IMR-90 (cell line): ENCODE data around the gene TRMT2B. TPM values are rescaled to one million over a fixed set of nuclear protein-coding genes. Genes with fewer than 3 reads are reported as not detected.

Source experiments
- ATAC-seq: fragments of 200-7000 bp; cut with Tn5 transposase; 2 replicates; pipeline ENCODE4 v1.9.1; 2020; ENCODE audit warnings: low read depth, mild to moderate bottlenecking, moderate library complexity
- BruUV-seq: library from RNA; stranded (reverse); fragments of 400-500 nt; replicated peaks from 2 replicates; lab custom pipeline; 2021; lab: Mats Ljungman, UMichigan
- CTCF ChIA-PET: fragments of 300-600 bp; formaldehyde crosslinking; extraction: SDS; loops from one replicate; lab custom pipeline; 2021; ENCODE audit warnings: antibody characterized with exemption; lab: Yijun Ruan, JAX
- POLR2A ChIA-PET: fragments of 300-600 bp; sonication (Branson Sonifier 250); formaldehyde crosslinking; loops from one replicate; lab custom pipeline; 2022; ENCODE audit warnings: antibody characterized with exemption; ENCODE audit not compliant: unreplicated experiment; lab: Charles Lee
- DNase-seq: peaks from one replicate; pipeline ENCODE4 v3.0.0; 2013
- H2AFZ ChIP-seq: replicated peaks from 2 replicates; pipeline ENCODE3; 2013; ENCODE audit warnings: low read length, mild to moderate bottlenecking; ENCODE audit not compliant: poor library complexity
- H2AK5ac ChIP-seq: 2 replicates; pipeline ENCODE4 v1.6.1; 2013; ENCODE audit warnings: low read depth, low read length, inconsistent platforms
- H2AK9ac ChIP-seq: replicated peaks from 2 replicates; pipeline ENCODE3; 2013; ENCODE audit warnings: mild to moderate bottlenecking, low read depth, low read length, moderate library complexity; ENCODE audit not compliant: poor library complexity
- H2BK120ac ChIP-seq: 2 replicates; pipeline ENCODE4 v1.6.1; 2013; ENCODE audit warnings: low read depth, low read length, inconsistent platforms
- H2BK15ac ChIP-seq: 3 replicates; pipeline ENCODE4 v1.6.1; 2013; ENCODE audit warnings: low read depth, low read length, inconsistent platforms
- H2BK20ac ChIP-seq: 2 replicates; pipeline ENCODE4 v1.6.1; 2013; ENCODE audit warnings: low read depth, mild to moderate bottlenecking, inconsistent platforms, low read length, moderate library complexity
- H2BK5ac ChIP-seq: 2 replicates; pipeline ENCODE4 v1.6.1; 2013; ENCODE audit warnings: mild to moderate bottlenecking, low read depth, low read length, inconsistent platforms; ENCODE audit not compliant: poor library complexity, severe bottlenecking
- H3K14ac ChIP-seq: replicated peaks from 2 replicates; pipeline ENCODE4 v1.6.1; 2013; ENCODE audit warnings: low read depth, low read length, inconsistent platforms
- H3K18ac ChIP-seq: 2 replicates; pipeline ENCODE4 v1.6.1; 2013; ENCODE audit warnings: low read depth, low read length, control low read depth
- H3K23ac ChIP-seq: 2 replicates; pipeline ENCODE4 v1.6.1; 2013; ENCODE audit warnings: low read depth, low read length, inconsistent platforms
- H3K27ac ChIP-seq: 2 replicates; pipeline ENCODE4 v1.5.1; 2013; ENCODE audit warnings: mild to moderate bottlenecking, control low read depth, low read length; ENCODE audit not compliant: insufficient read depth
- H3K27me3 ChIP-seq: 2 replicates; pipeline ENCODE4 v1.6.1; 2013; ENCODE audit warnings: low read length; ENCODE audit not compliant: control insufficient read depth, insufficient read depth
- H3K36me3 ChIP-seq: 2 replicates; pipeline ENCODE4 v1.6.1; 2013; ENCODE audit warnings: low read length, mixed read lengths; ENCODE audit not compliant: control insufficient read depth, insufficient read depth
- H3K4ac ChIP-seq: 2 replicates; pipeline ENCODE4 v1.6.1; 2013; ENCODE audit warnings: low read depth, low read length, inconsistent platforms
- H3K4me1 ChIP-seq: 2 replicates; pipeline ENCODE4 v1.6.1; 2013; ENCODE audit warnings: low read length, mixed read lengths; ENCODE audit not compliant: control insufficient read depth, insufficient read depth
- H3K4me2 ChIP-seq: 2 replicates; pipeline ENCODE4 v1.6.1; 2013; ENCODE audit warnings: low read depth, mild to moderate bottlenecking, control low read depth, low read length, moderate library complexity
- H3K4me3 ChIP-seq: 2 replicates; pipeline ENCODE4 v1.5.1; 2013; ENCODE audit warnings: low read depth, mild to moderate bottlenecking, control low read depth, low read length, moderate library complexity; ENCODE audit not compliant: insufficient read depth
- H3K56ac ChIP-seq: 2 replicates; pipeline ENCODE4 v1.6.1; 2013; ENCODE audit warnings: low read length, inconsistent platforms; ENCODE audit not compliant: insufficient read depth; ENCODE audit errors: extremely low read depth
- H3K79me1 ChIP-seq, 2 experiments: 2 replicates each; pipeline ENCODE4 v1.6.1; 2013; ENCODE audit warnings: low read length in 2 of 2, inconsistent platforms in 1 of 2, low read depth in 1 of 2
- H3K9ac ChIP-seq: 2 replicates; pipeline ENCODE4 v1.6.1; 2013; ENCODE audit warnings: low read depth, low read length, control low read depth
- H3K9me1 ChIP-seq: 2 replicates; pipeline ENCODE4 v1.6.1; 2013; ENCODE audit warnings: low read length, inconsistent platforms; ENCODE audit not compliant: insufficient read depth
- H3K9me3 ChIP-seq: 2 replicates; pipeline ENCODE4 v1.6.1; 2013; ENCODE audit warnings: low read length; ENCODE audit not compliant: control insufficient read depth, insufficient read depth
- H4K20me1 ChIP-seq: 2 replicates; pipeline ENCODE4 v1.6.1; 2013; ENCODE audit warnings: low read length, inconsistent platforms; ENCODE audit not compliant: insufficient read depth
- H4K5ac ChIP-seq: 2 replicates; pipeline ENCODE4 v1.6.1; 2013; ENCODE audit warnings: mild to moderate bottlenecking, low read depth, low read length, control low read depth
- H4K8ac ChIP-seq, 2 experiments: 2 replicates each; pipeline ENCODE4 v1.6.1; 2013; ENCODE audit warnings: low read depth in 2 of 2, low read length in 2 of 2, control low read depth in 1 of 2, inconsistent platforms in 1 of 2
- H4K91ac ChIP-seq: 2 replicates; pipeline ENCODE4 v1.6.1; 2013; ENCODE audit warnings: low read depth, low read length, inconsistent platforms; ENCODE audit not compliant: insufficient read depth
- CEBPB ChIP-seq: IDR thresholded peaks from 2 replicates; pipeline ENCODE4 v1.6.1; 2012; ENCODE audit warnings: low read depth, low read length, improper control_type of control experiment
- MAFK ChIP-seq: IDR thresholded peaks from 2 replicates; pipeline ENCODE4 v1.6.1; 2012; ENCODE audit warnings: low read depth, low read length, improper control_type of control experiment
- WGBS, 2 experiments: methylation state at CpG; one replicate each; pipeline versions ENCODE4 v1.1.5 to v1.1.7; 2013; ENCODE audit warnings: missing lambda C conversion rate in 2 of 2; ENCODE audit not compliant: insufficient read length in 1 of 2; ENCODE audit errors: extremely low coverage in 2 of 2; 5-methylcytosine and 5-hydroxymethylcytosine counted together
- dilution Hi-C: fragments of 300-500 bp; cut with HindIII; formaldehyde crosslinking; loops from one replicate; pipeline ENCODE4 v1.14.3; 2018; ENCODE audit warnings: low sequenced_read_pairs; ENCODE audit not compliant: unreplicated experiment
- in situ Hi-C: fragments of 300-500 bp; cut with MboI; formaldehyde crosslinking; loops from 3 replicates; pipeline ENCODE4 v1.14.3; 2019; ENCODE audit warnings: low sequenced_read_pairs, inconsistent platforms, mixed read lengths
- intact Hi-C: fragments of 100-400 bp; cut with micrococcal nuclease; formaldehyde crosslinking; loops from 2 replicates; pipeline ENCODE4 v1.10.0; 2022
- polyA plus RNA-seq, 3 experiments: library from polyadenylated mRNA; depleted of rRNA; stranded (reverse); fragments of >200 nt; gene quantifications; 2 replicates each; pipeline ENCODE4 v1.2.3, GENCODE V29; 2012; ENCODE audit warnings: low replicate concordance in 1 of 3
- total RNA-seq: library from RNA; depleted of rRNA; stranded (reverse); fragments of >200 nt; gene quantifications from 2 replicates; pipeline ENCODE4 v1.2.3, GENCODE V29; 2012

Gene TRMT2B
- total and polyA plus RNA-seq, 2 of the 4 experiments (the other 2 are of a cell fraction): 7.7 to 13.4 TPM

GRCh38 chrX:100975212-100975611 lies 76.7 kb downstream of the TRMT2B start:
- TF ChIP-seq MAFK (no peak), CEBPB (peak; percentile 83)
- no peak overlapping the region for H2BK5ac ChIP-seq
- no peaks in the 10 kb centered on the region; the same call in 1 of the 2 replicates for H3K9me1 ChIP-seq
- H3K56ac ChIP-seq: no peak overlapping the region
- in situ Hi-C loops (no loop called here), dilution Hi-C loops (no loop called here), intact Hi-C loops (no loop called here)
- H4K8ac ChIP-seq: no peak overlapping the region
- H2AFZ ChIP-seq: no peak overlapping the region
- no peaks in the 10 kb centered on the region for H4K20me1 ChIP-seq
- BruUV-seq: no TSS peak
- 0 out of 3 replicates have a peak overlapping the region, but pooled peaks have one; percentile 19 for H2BK15ac ChIP-seq
- DNase-seq (peak; percentile 60), ATAC-seq (peak; percentile 69)
- no peak overlapping the region for H3K14ac ChIP-seq
- 0 out of 2 replicates have a peak overlapping the region, but pooled peaks have one; percentile 33 for H2BK20ac ChIP-seq
- H3K27me3 ChIP-seq: no peaks in the 10 kb centered on the region
- peak overlapping the region; percentile 16; the same call in 1 of the 2 replicates for H4K91ac ChIP-seq
- ChIA-PET POLR2A (no interaction called here), CTCF (interaction anchor here (0.7 kb wide), 1 partner anchor 51 kb away, joined by 3 read pairs; no protein-coding TSS in a partner anchor)
- H3K18ac ChIP-seq: no peak overlapping the region
- no peak overlapping the region for H2AK5ac ChIP-seq
- H3K36me3 ChIP-seq: no peaks in the 10 kb centered on the region
- no peak overlapping the region for H3K4me3 ChIP-seq
- no peak overlapping the region for H3K4me2 ChIP-seq
- no CpG with 5 or more reads among the region's 3 CpGs for WGBS, 2 experiments
- no peaks in the 10 kb centered on the region for H3K79me1 ChIP-seq
- peaks cover 17% of the 10 kb centered on the region for H3K4me1 ChIP-seq
- H4K5ac ChIP-seq: no peak overlapping the region
- peak overlapping the region; percentile 39; the same call in 1 of the 2 replicates for H2BK120ac ChIP-seq
- H2AK9ac ChIP-seq: no peak overlapping the region
- H3K23ac ChIP-seq: no peak overlapping the region
- no peak overlapping the region for H3K9ac ChIP-seq
- H3K9me3 ChIP-seq: no peaks in the 10 kb centered on the region
- no peak overlapping the region for H3K4ac ChIP-seq
- H3K27ac ChIP-seq: no peak overlapping the region
